Measurements from ENCODE around the gene TXN. TPM values are rescaled to one million over a fixed set of nuclear protein-coding genes. Genes with fewer than 3 reads are reported as not detected.
"Not testable (repeated sequence)": the region's sequence is repeated elsewhere in the genome, so short reads cannot be mapped to it uniquely, and the experiment has no call there.

The TXN gene
- total and polyA plus RNA-seq, 2 donors (not counting 1 experiment from before 2014, with no cell fraction given) = 355 to 700 TPM

DNA sequence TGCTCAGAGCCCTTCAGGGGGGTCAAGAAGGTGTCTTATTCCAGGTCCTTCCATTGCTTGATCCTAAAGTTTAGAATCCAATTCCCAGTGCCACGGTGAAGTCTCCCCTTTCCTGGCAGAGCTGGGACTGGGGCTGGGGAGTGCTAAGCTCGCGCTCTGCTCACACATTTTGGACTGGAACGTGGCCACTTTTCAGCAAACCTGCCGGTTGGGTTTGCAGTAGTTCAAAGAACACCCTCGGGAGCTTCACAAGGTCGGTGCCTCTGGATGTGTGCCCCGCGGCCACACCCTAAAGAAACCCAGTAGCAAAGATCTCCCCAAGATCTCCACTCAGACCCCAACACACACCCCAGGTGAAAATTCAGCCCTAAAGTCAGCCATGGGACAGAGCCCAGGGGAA lies 48.3 kb downstream of the TXN start, which contains the start of gene C9orf152:
Gene C9orf152 (minus strand): TSS at position 129 of the 400 bp plus-strand sequence. CDS start 580 bp downstream, outside the sequence.
- no peak for DNase-seq (ENCODE audit: low read depth in 2 of 2)
- Histone ChIP-seq H3K27me3 (ENCODE audit: control insufficient read depth, insufficient read depth, low read length) (peaks cover 11% of the 10 kb centered on the region), H2AFZ (ENCODE audit: low read length) (no peak within 1 kb of the TSS), H3K4me3 (replicated peaks in 1 of 4; ENCODE audit: control extremely low read depth in 1 of 4, insufficient read depth in 1 of 4, low read depth in 3 of 4, low read length in 4 of 4) (no peak within 1 kb of the TSS), H4K20me1 (ENCODE audit: control insufficient read depth, extremely low read depth, insufficient read depth, low read length) (no peaks in the 10 kb centered on the region), H3K4me2 (ENCODE audit: extremely low read depth, insufficient read depth, low read length) (no peak within 1 kb of the TSS), H3K9ac (ENCODE audit: insufficient read depth, low read length) (no peak within 1 kb of the TSS), H3K4me1 (ENCODE audit: control insufficient read depth, extremely low read depth, insufficient read depth, low read length) (no peaks in the 10 kb centered on the region), H3K36me3 (ENCODE audit: control insufficient read depth, insufficient read depth, low read length) (no peaks in the 10 kb centered on the region), H3K9me3 (ENCODE audit: control insufficient read depth, insufficient read depth, low read depth, low read length) (no peaks in the 10 kb centered on the region), H3K79me2 (ENCODE audit: control insufficient read depth, insufficient read depth, low read length) (no peaks in the 10 kb centered on the region), H3K27ac (ENCODE audit: insufficient read depth, low read length) (no peak within 1 kb of the TSS)
- TF ChIP-seq, protein P1, sequence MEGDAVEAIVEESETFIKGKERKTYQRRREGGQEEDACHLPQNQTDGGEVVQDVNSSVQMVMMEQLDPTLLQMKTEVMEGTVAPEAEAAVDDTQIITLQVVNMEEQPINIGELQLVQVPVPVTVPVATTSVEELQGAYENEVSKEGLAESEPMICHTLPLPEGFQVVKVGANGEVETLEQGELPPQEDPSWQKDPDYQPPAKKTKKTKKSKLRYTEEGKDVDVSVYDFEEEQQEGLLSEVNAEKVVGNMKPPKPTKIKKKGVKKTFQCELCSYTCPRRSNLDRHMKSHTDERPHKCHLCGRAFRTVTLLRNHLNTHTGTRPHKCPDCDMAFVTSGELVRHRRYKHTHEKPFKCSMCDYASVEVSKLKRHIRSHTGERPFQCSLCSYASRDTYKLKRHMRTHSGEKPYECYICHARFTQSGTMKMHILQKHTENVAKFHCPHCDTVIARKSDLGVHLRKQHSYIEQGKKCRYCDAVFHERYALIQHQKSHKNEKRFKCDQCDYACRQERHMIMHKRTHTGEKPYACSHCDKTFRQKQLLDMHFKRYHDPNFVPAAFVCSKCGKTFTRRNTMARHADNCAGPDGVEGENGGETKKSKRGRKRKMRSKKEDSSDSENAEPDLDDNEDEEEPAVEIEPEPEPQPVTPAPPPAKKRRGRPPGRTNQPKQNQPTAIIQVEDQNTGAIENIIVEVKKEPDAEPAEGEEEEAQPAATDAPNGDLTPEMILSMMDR (conservative IDR thresholded peaks at IDR 0.05 in 1 of 2, IDR thresholded peaks at IDR 0.05 in 1 of 2; ENCODE audit: low read depth in 1 of 2, low read length in 2 of 2) = no peak
- no peak for TF ChIP-seq EZH2 (IDR thresholded peaks at IDR 0.05; ENCODE audit: low read length, missing control alignments)

- Histone ChIP-seq H3K27ac (ENCODE audit: insufficient read depth, low read length) (no peak overlapping the region), H4K20me1 (ENCODE audit: control insufficient read depth, extremely low read depth, insufficient read depth, low read length) (no peaks in the 10 kb centered on the region), H3K4me2 (ENCODE audit: extremely low read depth, insufficient read depth, low read length) (no peak overlapping the region), H3K9ac (ENCODE audit: insufficient read depth, low read length) (no peak overlapping the region), H3K9me3 (ENCODE audit: control insufficient read depth, insufficient read depth, low read depth, low read length) (no peaks in the 10 kb centered on the region), H3K36me3 (ENCODE audit: control insufficient read depth, insufficient read depth, low read length) (no peaks in the 10 kb centered on the region), H3K4me1 (ENCODE audit: control insufficient read depth, extremely low read depth, insufficient read depth, low read length) (no peaks in the 10 kb centered on the region), H3K4me3 (replicated peaks in 1 of 4; ENCODE audit: control extremely low read depth in 1 of 4, insufficient read depth in 1 of 4, low read depth in 3 of 4, low read length in 4 of 4) (no peak overlapping the region), H3K79me2 (ENCODE audit: control insufficient read depth, insufficient read depth, low read length) (no peaks in the 10 kb centered on the region), H3K27me3 (ENCODE audit: control insufficient read depth, insufficient read depth, low read length) (peaks cover 11% of the 10 kb centered on the region), H2AFZ (ENCODE audit: low read length) (no peak overlapping the region)
- TF ChIP-seq EZH2 (IDR thresholded peaks at IDR 0.05; ENCODE audit: low read length, missing control alignments) = no peak
- TF ChIP-seq, protein P1 (conservative IDR thresholded peaks at IDR 0.05 in 1 of 2, IDR thresholded peaks at IDR 0.05 in 1 of 2; ENCODE audit: low read depth in 1 of 2, low read length in 2 of 2) = no peak
- no peak for DNase-seq (ENCODE audit: low read depth in 2 of 2)
Measured at GRCh38 chr9:110207071-110207641, 49.2 kb downstream of the TXN start.

DNA sequence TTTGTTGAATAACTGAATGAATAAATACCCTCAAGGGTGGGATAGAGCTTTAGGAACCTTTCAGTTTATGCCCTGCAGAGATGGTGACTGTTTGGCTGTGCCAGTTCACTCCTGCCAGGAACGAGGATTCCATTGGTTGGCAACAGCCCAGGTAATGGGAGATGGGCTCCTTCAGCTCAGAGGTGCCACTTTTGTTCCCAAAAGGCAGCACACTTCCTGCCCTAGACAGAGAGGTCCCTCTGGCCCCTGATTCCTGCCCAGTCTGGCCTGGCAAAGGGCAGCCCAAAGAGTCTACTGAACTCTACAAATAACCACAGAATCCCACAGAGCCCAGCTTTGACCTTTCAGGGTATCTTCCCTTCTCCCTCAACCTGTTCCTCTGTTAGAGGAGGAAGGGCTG lies 49.9 kb downstream of the TXN start:
- H2AFZ ChIP-seq (ENCODE audit: low read length) = no peak overlapping the region
- H3K4me1 ChIP-seq (ENCODE audit: control insufficient read depth, extremely low read depth, insufficient read depth, low read length) = no peaks in the 10 kb centered on the region
- H3K27me3 ChIP-seq (ENCODE audit: control insufficient read depth, insufficient read depth, low read length) = peaks cover 11% of the 10 kb centered on the region
- DNase-seq (ENCODE audit: low read depth in 2 of 2) = no peak
- H3K36me3 ChIP-seq (ENCODE audit: control insufficient read depth, insufficient read depth, low read length) = no peaks in the 10 kb centered on the region
- no peak for TF ChIP-seq EZH2 (IDR thresholded peaks at IDR 0.05; ENCODE audit: low read length, missing control alignments)
- TF ChIP-seq, protein P1 (conservative IDR thresholded peaks at IDR 0.05 in 1 of 2, IDR thresholded peaks at IDR 0.05 in 1 of 2; ENCODE audit: low read depth in 1 of 2, low read length in 2 of 2) = no peak
- no peak overlapping the region for H3K4me3 ChIP-seq (replicated peaks in 1 of 4; ENCODE audit: control extremely low read depth in 1 of 4, insufficient read depth in 1 of 4, low read depth in 3 of 4, low read length in 4 of 4)
- no peak overlapping the region for H3K9ac ChIP-seq (ENCODE audit: insufficient read depth, low read length)
- no peak overlapping the region for H3K4me2 ChIP-seq (ENCODE audit: extremely low read depth, insufficient read depth, low read length)
- H4K20me1 ChIP-seq (ENCODE audit: control insufficient read depth, extremely low read depth, insufficient read depth, low read length) = no peaks in the 10 kb centered on the region
- no peaks in the 10 kb centered on the region for H3K79me2 ChIP-seq (ENCODE audit: control insufficient read depth, insufficient read depth, low read length)
- no peak overlapping the region for H3K27ac ChIP-seq (ENCODE audit: insufficient read depth, low read length)
- H3K9me3 ChIP-seq (ENCODE audit: control insufficient read depth, insufficient read depth, low read depth, low read length) = no peaks in the 10 kb centered on the region

- not testable (repeated sequence) for H3K4me1 ChIP-seq (ENCODE audit: control insufficient read depth, extremely low read depth, insufficient read depth, low read length); H4K20me1 ChIP-seq (ENCODE audit: control insufficient read depth, extremely low read depth, insufficient read depth, low read length); H2AFZ ChIP-seq (ENCODE audit: low read length); H3K36me3 ChIP-seq (ENCODE audit: control insufficient read depth, insufficient read depth, low read length); H3K27me3 ChIP-seq (ENCODE audit: control insufficient read depth, insufficient read depth, low read length); H3K79me2 ChIP-seq (ENCODE audit: control insufficient read depth, insufficient read depth, low read length); H3K27ac ChIP-seq (ENCODE audit: insufficient read depth, low read length); DNase-seq (ENCODE audit: low read depth in 2 of 2); H3K4me3 ChIP-seq (replicated peaks in 1 of 4; ENCODE audit: control extremely low read depth in 1 of 4, insufficient read depth in 1 of 4, low read depth in 3 of 4, low read length in 4 of 4); H3K9me3 ChIP-seq (ENCODE audit: control insufficient read depth, insufficient read depth, low read depth, low read length); H3K9ac ChIP-seq (ENCODE audit: insufficient read depth, low read length); H3K4me2 ChIP-seq (ENCODE audit: extremely low read depth, insufficient read depth, low read length)
Measured at GRCh38 chr9:110205612-110206011, 50.7 kb downstream of the TXN start.
